HG02623 (cell line): ENCODE results near the gene DDX20.

Experiments
- ATAC-seq: cut with Tn5 transposase; IDR thresholded peaks from one replicate; pipeline ENCODE4 v1.9.1; 2021; ENCODE audit warnings: moderate library complexity; ENCODE audit not compliant: unreplicated experiment

The DDX20 gene

GRCh38 chr1:111747282-111747734 is 8.4 kb upstream of the DDX20 start:
- no peak for ATAC-seq

- ATAC-seq, result no peak
Observed at GRCh38 chr1:111747947-111748346, 7.8 kb upstream of the DDX20 start.

- no peak for ATAC-seq
Observed at GRCh38 chr1:111749628-111750027, 6.1 kb upstream of the DDX20 start.

- no peak for ATAC-seq
Observed at GRCh38 chr1:111750856-111751255, 4.8 kb upstream of the DDX20 start.

GRCh38 chr1:111751906-111752575 is 3.7 kb upstream of the DDX20 start:
- no peak for ATAC-seq

- no peak for ATAC-seq
Observed at GRCh38 chr1:111754984-111755330, 744 bp upstream of the DDX20 start.

- ATAC-seq, result peak; percentile 2
Observed at GRCh38 chr1:111756124-111756513, 418 bp downstream of the DDX20 start.

GRCh38 chr1:111758373-111758772 is 2.7 kb downstream of the DDX20 start:
- ATAC-seq, result no peak

GRCh38 chr1:111761717-111762116 is 6.0 kb downstream of the DDX20 start:
- ATAC-seq, result no peak

GRCh38 chr1:111762332-111762731 is 6.6 kb downstream of the DDX20 start:
- ATAC-seq, result no peak

GRCh38 chr1:111768023-111768422 is 12.3 kb downstream of the DDX20 start:
- no peak for ATAC-seq

- ATAC-seq, result no peak
Observed at GRCh38 chr1:111768625-111769024, 12.9 kb downstream of the DDX20 start.

GRCh38 chr1:111769517-111770146 is 13.9 kb downstream of the DDX20 start:
- no peak for ATAC-seq

- no peak for ATAC-seq
Observed at GRCh38 chr1:111770916-111771315, 15.2 kb downstream of the DDX20 start.

GRCh38 chr1:111775966-111776365 is 20.3 kb downstream of the DDX20 start:
- no peak for ATAC-seq

GRCh38 chr1:111776391-111776790 is 20.7 kb downstream of the DDX20 start:
- no peak for ATAC-seq

GRCh38 chr1:111776861-111777260 is 21.2 kb downstream of the DDX20 start:
- ATAC-seq, result no peak

- no peak for ATAC-seq
Observed at GRCh38 chr1:111777301-111777700, 21.6 kb downstream of the DDX20 start.

GRCh38 chr1:111778066-111778465 is 22.4 kb downstream of the DDX20 start:
- no peak for ATAC-seq

GRCh38 chr1:111778541-111779051 is 22.9 kb downstream of the DDX20 start:
- ATAC-seq, result no peak

GRCh38 chr1:111779546-111779945 is 23.8 kb downstream of the DDX20 start:
- ATAC-seq, result no peak

GRCh38 chr1:111784273-111784901 is 28.7 kb downstream of the DDX20 start:
- ATAC-seq, result no peak
